Measurements from ENCODE around the gene GGTLC2.
A peak's percentile ranks its signal among the peaks of the same experiment; 100 is the strongest.
"Not testable (repeated sequence)": the region's sequence is repeated elsewhere in the genome, so short reads cannot be mapped to it uniquely, and the experiment has no call there.

GGTLC2 gene

GRCh38 chr22:22642255-22642654 lies 2.2 kb upstream of the GGTLC2 start:
- not testable (repeated sequence) for DNase-seq

- not testable (repeated sequence) for DNase-seq
Measured at GRCh38 chr22:22645969-22646368, 1.6 kb downstream of the GGTLC2 start.

GRCh38 chr22:22647952-22648351 lies 3.5 kb downstream of the GGTLC2 start:
- not testable (repeated sequence) for DNase-seq

- DNase-seq, result not testable (repeated sequence)
Measured at GRCh38 chr22:22648863-22649536, 4.6 kb downstream of the GGTLC2 start.

DNA sequence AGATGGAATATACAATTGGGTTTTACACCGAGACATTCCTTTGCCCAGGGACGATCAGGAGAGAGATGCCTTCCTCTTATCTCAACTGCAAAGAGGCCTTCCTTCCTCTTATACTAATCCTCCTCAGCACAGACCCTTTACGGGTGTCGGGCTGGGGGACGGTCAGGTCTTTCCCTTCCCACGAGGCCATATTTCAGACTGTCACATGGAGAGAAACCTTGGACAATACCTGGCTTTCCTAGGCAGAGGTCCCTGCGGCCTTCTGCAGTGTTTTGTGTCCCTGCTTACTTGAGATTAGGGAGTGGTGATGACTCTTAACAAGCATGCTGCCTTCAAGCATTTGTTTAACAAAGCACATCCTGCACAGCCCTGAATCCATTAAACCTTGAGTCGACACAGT lies 5.3 kb downstream of the GGTLC2 start:
- not testable (repeated sequence) for DNase-seq

DNA sequence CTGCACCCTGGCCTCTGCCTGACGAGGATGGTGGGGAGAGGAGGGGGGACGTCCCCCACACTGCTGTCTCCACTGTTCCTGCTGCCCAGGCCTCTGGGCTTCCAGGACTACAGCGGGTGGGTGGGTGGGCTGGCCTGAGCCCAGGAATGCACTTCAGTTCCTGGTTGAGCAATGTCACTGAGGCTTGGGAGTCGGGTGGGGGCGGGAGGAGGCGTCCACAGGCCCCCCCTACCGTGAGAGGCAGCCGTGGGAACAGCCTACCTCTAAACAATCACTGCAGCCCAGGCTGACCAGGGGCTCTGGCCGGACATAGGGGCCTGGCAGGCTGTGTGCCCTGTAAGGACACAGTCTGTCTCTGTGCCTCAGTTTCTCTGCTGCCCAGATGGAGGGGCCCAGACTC lies 6.0 kb downstream of the GGTLC2 start:
- DNase-seq, result not testable (repeated sequence)

GRCh38 chr22:22650803-22651515 lies 6.5 kb downstream of the GGTLC2 start:
- not testable (repeated sequence) for DNase-seq

DNA sequence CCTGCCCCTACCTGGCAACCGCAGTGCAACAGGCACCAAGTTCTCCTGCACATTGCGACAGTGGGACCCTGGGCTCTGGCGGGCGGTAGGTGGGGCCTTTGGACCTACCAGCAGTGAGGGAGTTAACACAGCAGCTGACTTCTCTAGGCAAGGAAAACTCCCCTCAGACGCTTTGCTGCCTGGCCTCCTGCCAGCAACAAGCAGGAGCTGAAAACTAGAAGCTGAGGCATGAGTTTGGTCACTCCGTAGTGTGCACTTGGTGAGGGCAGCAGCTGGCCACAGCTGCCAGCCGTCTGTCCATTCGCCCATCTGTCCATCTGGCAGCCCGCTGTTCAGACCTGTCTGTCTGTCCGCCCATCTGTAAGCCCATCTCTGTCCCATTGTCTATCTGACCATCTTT lies 7.2 kb downstream of the GGTLC2 start:
- not testable (repeated sequence) for DNase-seq

DNA sequence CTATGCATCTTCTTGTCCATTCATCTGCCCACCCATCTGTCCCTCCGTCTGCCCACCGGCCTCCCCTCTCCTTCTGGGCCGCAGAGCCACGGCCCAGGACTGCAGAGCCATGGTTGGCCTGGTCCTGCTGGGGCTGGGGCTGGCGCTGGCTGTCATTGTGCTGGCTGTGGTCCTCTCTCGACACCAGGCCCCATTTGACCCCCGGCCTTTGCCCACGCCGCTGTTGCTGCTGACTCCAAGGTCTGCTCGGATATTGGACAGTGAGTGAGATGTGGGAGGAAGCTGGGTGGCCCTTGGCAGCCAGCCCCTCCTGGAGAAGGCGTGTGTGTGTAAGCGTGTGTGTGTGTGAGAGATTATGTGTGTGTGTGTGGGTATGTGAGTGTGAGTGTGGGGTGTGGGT lies 7.7 kb downstream of the GGTLC2 start:
- not testable (repeated sequence) for DNase-seq

GRCh38 chr22:22652573-22652972 lies 8.2 kb downstream of the GGTLC2 start:
- not testable (repeated sequence) for DNase-seq

DNA sequence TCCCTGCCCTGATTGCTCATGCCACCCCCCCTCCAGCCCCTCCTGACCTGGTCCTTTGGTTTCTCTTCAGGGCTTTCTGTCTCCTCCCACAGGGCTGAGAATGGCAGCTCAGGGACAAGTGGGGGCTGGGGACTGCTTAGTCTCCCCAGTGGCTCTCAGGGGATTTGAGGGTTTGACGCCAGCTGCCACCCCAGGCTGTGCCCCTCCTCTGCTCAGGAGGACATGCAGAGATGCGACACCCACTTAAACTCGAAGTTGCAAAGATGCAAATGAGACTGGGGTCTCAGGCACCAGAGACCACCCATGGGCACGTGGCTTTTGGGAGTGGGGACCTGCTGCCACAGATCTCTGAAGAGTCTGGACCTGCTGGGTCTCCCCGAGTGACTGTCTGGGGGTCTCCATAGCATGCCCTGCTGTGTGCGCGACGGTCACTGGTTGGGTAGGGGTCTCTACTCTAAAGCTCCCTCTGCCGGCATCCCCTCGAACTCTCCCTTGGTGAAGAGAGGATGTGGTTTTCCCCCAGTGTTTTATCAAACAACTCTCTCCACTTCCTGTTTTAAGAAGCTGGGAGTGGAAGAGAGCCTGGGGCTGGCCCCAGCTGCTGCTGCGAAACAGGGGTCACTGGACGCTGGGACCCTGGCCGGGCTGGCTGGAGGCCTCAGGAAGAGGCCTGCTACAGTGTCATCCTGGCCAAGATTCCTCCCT lies 9.4 kb downstream of the GGTLC2 start:
- not testable (repeated sequence) for DNase-seq

- DNase-seq, result no peak
Measured at GRCh38 chr22:22655452-22656290, 11.3 kb downstream of the GGTLC2 start.

DNA sequence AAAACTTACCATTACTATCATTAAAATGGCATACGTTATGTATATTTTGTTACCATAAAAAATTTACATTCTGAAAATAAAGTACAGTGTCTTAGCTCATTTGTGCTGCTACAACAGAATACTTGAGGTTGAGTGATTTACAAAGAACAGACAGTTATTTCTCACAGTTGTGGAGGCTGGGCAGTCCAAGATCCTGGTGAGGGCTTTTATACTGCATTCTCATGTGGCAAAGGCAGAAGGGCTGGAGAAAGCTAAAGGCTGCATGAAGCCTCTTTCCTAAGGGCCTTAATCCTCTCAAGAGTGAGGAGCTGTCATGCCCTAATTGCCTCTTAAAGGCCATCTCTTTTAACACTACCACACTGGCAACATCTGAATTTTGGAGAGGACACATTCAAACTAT lies 13.3 kb downstream of the GGTLC2 start:
- DNase-seq, result no peak

GRCh38 chr22:22661275-22661674 lies 16.9 kb downstream of the GGTLC2 start:
- no peak for DNase-seq

DNA sequence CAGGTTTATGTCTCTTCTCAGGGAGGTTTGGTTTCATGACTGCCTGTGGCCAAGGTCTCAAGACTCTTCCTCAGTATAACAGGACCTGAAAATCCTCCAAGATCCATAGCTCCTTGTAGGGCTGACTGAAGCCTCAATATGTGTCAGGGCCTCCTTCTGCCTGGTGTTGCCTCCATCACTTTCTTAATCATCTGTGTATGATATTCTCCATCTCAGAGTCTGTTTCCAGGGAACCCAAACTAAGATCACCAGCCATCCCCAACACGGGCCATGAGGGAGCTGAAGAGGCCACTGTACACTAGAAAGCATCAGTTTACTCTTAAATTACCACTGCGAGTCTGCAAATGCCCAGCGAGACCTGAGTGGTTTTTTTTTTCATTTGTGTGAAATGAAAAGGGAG lies 17.7 kb downstream of the GGTLC2 start:
- DNase-seq, result no peak

DNA sequence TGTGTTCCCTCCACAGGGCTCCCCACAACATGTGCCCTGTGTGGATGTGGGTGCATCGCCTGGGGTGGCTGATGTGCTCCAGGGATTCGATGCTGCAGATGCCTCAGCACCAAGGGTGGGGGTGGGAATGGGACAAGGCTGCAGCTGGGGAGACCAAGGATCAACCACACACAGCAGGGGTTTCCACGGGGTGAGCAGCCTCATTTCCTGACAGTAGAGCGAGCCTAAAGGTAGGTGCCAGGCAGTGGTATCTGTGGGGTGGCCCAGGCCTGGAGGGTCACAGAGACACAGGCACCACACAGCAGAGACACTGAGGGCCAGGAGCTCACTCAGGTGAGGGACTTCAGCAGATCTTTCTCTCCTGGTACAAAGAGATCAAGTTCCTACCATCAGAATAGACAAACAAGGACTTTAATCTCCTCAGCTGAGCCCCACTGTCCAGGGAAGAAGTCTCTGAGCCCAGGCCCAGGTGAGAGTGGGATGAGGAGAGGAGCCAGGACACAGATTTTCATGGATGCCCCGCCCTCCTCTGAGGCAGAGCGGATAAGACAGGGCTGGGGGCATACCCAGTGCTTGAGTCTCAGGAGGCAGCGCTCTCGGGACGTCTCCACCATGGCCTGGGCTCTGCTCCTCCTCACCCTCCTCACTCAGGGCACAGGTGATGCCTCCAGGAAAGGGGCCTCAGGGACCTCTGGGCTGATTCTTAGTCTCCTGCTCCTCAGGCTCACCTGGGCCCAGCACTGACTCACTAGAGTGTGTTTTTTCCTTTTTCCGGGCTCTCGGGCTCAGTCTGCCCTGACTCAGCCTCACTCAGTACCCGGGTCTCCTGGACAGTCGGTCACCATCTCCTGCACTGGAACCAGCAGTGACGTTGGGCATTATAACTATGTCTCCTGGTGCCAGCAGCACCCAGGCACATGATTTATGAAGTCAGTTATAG lies 19.7 kb downstream of the GGTLC2 start:
- no peak for DNase-seq

GRCh38 chr22:22666307-22667091 lies 22.1 kb downstream of the GGTLC2 start:
- peak; percentile 5 for DNase-seq

DNA sequence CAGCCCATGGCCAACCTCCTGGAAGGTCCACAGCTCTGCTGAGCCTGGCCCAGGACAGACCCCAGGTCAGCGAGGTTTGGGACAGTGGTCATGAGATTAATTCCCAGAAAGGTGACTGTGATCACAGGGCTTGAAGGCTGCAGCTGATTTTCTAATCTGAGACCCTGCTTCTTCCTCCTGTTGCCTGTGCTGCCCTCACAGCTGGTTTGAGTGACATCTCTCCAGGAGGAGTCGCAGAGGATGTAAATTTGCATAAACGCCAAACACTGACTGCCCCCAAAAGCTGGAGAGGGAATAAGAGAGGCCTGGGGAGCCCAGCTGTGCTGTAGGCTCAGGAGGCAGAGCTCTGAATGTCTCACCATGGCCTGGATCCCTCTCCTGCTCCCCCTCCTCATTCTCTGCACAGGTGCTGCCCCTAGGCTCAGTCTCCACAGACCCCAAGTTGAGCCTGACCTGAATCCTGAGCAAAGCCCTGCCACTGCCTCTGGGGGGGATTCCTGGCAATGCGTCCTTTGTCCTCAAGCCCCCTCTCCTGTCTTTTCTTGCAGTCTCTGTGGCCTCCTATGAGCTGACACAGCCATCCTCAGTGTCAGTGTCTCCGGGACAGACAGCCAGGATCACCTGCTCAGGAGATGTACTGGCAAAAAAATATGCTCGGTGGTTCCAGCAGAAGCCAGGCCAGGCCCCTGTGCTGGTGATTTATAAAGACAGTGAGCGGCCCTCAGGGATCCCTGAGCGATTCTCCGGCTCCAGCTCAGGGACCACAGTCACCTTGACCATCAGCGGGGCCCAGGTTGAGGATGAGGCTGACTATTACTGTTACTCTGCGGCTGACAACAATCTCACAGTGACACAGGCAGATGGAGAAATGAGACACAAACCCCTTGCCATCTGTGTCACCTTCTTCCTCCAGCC lies 23.8 kb downstream of the GGTLC2 start:
- DNase-seq, result no peak

GRCh38 chr22:22669093-22669492 lies 24.7 kb downstream of the GGTLC2 start:
- no peak for DNase-seq
